HG03025 (cell line): ENCODE measurements around the gene ALOX15B.

Experiments used
- ATAC-seq: cut with Tn5 transposase; IDR thresholded peaks from one replicate; pipeline ENCODE4 v1.9.1; 2021; ENCODE audit warnings: mild to moderate bottlenecking, moderate library complexity; ENCODE audit not compliant: unreplicated experiment, low FRiP score

Gene ALOX15B, protein sequence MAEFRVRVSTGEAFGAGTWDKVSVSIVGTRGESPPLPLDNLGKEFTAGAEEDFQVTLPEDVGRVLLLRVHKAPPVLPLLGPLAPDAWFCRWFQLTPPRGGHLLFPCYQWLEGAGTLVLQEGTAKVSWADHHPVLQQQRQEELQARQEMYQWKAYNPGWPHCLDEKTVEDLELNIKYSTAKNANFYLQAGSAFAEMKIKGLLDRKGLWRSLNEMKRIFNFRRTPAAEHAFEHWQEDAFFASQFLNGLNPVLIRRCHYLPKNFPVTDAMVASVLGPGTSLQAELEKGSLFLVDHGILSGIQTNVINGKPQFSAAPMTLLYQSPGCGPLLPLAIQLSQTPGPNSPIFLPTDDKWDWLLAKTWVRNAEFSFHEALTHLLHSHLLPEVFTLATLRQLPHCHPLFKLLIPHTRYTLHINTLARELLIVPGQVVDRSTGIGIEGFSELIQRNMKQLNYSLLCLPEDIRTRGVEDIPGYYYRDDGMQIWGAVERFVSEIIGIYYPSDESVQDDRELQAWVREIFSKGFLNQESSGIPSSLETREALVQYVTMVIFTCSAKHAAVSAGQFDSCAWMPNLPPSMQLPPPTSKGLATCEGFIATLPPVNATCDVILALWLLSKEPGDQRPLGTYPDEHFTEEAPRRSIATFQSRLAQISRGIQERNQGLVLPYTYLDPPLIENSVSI

DNA sequence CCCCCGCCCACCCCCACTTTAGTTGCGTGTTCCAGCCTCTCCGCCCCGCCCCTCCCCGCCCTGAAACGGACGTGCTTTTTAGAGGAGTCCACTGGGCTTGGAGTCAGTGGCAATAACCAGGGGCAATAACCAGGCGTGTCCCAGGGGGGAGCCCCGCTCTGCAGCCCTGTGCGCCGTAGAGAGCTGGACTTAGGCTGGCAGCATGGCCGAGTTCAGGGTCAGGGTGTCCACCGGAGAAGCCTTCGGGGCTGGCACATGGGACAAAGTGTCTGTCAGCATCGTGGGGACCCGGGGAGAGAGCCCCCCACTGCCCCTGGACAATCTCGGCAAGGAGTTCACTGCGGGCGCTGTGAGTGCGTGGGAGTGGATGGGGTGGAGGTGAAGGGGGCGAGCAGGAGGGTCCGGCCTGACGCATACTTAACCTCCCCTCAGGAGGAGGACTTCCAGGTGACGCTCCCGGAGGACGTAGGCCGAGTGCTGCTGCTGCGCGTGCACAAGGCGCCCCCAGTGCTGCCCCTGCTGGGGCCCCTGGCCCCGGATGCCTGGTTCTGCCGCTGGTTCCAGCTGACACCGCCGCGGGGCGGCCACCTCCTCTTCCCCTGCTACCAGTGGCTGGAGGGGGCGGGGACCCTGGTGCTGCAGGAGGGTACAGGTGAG lies at the start of gene ALOX15B:
Gene ALOX15B (plus strand): TSS at position 106 of the 657 bp plus-strand sequence. CDS start 97 bp downstream, at position 203.
- no peak for ATAC-seq

DNA sequence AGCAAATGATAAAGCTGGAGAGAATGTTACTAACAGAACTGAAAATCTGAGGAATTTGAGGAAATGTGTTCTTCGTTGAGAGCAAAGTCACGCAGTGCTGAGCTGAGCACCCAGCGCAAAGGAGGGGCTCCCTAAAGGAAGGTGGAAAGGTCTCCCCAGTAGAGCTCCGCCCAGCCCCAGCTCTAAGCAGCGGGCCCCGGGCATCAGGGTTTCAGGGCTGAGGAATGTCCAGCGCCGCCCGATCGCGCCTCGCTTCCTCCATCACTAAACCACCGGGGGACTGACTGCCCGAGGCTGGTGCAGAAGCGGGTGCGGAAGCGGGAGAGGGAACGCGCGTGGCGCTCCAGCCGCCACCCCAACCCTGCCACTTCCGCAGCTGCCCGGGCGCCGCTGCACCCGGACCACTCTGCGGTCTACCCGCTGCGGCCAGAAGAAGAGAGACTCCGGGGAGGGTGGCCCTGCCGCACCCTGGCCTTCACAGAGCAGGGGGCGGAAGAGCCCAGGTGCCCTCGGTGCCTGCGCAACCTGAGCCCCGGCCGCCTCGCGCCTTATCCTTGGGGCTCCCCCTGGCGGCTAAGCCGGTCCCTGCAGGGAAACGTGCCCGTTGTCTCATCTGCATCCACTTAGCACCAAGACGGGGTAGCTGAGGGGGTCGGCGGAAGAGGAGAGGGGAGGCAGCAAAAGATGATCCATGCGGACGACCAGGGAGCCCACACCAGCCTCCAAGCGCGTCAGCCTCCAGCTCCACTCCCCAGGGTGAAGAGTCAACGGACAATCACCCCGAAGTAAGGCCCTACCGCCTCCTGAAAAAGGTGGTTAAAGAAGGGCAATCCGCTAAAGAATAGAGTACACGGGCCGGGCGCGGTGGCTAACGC lies 48.8 kb upstream of the ALOX15B start:
- ATAC-seq, result peak; percentile 74

DNA sequence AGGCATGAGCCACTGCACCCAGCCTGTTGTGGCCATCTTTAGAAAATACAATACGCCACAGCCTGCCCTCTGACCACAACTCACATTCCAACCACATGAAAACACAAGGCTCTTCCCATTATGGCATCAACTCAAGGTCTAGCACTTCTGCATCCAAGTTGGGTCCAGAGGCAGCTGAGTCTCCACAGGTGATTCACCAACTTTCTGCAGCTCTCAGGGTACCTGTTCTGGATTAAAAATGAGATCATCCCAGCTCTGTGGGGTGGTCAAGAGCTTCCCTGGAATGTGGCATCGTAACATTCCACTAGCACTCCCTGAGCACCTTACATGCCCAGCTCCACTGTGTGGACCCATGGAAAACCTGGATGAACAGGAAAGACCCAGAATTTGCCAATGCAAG lies 46.3 kb upstream of the ALOX15B start:
- no peak for ATAC-seq

DNA sequence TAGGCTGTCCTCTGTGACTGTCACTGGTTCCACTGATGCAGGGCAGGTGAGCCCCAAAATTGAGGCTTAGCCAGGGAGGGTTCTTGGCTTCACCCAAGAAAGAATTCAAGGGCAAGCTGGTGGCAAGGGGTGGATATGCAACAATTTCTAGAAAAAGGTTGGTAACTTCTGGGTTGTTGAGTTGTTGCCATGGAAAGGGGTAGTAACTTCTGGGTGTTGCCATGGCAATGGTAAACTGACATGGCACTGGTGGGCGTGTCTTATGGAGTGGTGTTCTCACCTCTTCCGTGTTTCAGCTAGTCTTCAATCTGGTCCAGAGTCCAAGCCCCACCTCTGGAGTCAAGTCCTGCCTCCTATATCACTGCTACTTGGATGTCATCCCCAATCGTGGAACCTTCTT lies 45.9 kb upstream of the ALOX15B start:
- no peak for ATAC-seq

DNA sequence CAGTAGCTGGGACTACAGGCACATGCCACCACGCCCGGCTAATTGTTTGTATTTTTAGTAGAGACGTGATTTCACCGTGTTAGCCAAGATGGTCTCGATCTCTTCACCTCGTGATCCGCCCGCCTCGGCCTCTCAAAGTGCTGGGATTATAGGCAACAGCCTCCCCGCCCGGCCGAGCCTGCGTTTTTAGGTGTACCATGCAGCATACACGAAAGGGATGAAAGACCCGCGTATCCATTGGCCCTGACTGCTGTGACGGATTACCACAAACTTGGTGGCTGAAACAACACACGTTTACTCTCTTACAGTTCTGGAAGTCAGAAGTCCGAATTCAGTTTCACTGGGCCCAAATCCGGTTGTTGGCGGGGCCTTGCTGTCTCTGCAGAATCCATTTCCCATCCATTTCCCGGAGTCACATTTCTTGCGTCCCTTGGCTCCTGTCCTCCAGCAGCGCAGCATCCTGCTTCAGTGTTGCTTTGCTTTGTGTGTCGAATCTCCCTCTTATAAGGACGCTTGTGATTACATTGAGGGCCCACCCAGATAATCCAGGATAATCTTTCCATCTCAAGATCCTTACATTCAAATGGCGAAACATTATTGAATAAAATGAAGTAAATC lies 44.8 kb upstream of the ALOX15B start:
- no peak for ATAC-seq

DNA sequence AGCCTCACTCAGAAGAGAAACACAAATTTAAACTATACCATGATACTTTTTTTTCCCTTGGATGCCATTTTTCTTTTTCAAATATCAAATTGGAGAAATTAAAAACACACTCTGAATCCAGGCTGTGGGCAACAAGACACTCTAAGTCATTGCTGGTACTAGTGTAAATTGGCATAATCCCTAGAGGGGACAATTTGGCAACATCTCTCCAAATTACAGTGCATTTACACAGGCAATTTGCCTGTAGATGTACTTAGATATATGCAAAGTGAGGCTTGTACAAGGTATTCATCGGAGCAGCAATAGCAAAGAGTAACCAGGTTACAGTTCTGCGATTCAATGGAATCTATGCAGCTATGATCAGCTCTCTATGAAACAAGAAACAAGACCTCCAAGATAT lies 43.1 kb upstream of the ALOX15B start:
- no peak for ATAC-seq

- no peak for ATAC-seq
Observed at GRCh38 chr17:7997186-7997585, 41.7 kb upstream of the ALOX15B start.

GRCh38 chr17:8001976-8002720 lies 36.7 kb upstream of the ALOX15B start, which contains the start of gene GUCY2D:
TSS of gene GUCY2D (plus strand) at chr17:8002615. CDS start at chr17:8003048, 433 bp downstream.
- ATAC-seq, result no peak

- no peak for ATAC-seq
Observed at GRCh38 chr17:8002721-8003593, 35.9 kb upstream of the ALOX15B start.

- ATAC-seq, result no peak
Observed at GRCh38 chr17:8003594-8004181, 35.2 kb upstream of the ALOX15B start.

GRCh38 chr17:8004899-8005298 lies 34.0 kb upstream of the ALOX15B start:
- ATAC-seq, result no peak

DNA sequence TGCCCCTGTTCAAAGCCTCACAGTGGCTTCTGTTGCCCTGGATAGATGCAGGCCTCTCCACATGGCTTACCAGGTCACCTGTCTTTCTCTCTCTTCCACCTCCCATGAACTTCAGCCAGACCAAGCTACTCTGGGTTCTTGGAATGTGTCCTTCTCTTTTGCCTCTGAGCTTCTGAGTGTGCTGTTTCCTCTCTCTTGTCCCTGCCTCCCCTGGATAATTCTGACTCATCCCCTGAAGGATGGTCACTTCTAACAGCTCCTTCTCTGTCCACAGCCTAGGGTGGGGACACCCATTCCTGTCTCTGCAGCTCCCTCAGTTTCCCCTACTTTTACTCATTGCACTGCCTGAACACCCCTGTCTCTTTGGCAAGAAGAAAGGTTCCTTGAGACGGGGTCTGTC lies 33.5 kb upstream of the ALOX15B start:
- ATAC-seq, result no peak

DNA sequence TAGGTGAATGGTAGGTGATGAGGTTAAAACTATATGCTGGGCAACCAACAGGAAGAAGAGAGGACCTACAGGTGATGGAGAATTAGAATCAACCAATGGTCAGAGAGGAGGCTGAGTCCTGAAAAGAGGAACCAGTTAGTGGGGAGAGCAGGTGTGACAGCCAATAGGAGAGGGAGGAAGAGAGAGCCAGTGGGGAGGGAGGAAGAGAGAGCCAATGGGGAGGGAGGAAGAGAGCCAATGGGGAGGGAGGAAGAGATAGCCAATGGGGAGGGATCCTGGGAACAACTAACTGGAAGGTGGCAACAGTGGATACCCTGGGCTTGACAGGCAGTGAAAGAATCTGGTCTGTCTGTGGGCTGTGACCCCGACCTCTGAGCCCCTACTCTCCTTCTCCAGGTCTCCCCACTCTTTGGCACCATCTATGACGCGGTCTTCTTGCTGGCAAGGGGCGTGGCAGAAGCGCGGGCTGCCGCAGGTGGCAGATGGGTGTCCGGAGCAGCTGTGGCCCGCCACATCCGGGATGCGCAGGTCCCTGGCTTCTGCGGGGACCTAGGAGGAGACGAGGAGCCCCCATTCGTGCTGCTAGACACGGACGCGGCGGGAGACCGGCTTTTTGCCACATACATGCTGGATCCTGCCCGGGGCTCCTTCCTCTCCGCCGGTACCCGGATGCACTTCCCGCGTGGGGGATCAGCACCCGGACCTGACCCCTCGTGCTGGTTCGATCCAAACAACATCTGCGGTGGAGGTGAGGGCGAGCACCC lies 32.7 kb upstream of the ALOX15B start:
- no peak for ATAC-seq

DNA sequence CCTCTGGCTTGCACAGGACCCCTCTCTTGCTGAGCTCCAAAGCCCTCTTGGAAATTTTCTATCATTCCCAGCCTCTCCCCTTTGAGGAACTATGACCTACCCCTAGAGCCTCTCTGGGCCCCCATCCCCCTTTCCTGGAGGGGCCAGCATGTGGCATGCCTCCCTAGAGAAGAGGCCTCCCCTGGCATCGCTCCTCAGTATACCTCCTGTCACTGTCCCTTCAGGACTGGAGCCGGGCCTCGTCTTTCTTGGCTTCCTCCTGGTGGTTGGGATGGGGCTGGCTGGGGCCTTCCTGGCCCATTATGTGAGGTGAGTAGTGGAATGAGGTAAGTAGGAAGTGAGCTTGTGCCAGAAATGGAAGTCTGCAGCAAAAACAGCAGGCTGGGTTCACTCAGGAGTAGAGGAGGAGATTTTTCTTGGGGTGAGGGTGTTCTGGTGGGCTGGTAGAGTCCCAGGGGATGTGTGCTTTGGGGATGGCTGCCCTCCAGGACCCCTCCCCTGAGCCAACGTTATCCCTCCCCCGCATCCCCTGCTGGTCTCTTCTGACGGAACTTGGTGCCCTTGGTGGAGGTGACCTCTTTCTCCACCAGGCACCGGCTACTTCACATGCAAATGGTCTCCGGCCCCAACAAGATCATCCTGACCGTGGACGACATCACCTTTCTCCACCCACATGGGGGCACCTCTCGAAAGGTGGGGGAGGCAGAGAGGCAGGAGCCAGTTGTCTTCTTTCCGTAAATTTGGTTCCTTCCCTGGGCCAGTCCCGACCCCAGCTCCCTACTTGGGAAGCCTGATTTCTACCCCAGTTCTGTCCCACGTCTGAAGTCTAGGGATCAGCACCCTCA lies 31.8 kb upstream of the ALOX15B start:
- no peak for ATAC-seq

DNA sequence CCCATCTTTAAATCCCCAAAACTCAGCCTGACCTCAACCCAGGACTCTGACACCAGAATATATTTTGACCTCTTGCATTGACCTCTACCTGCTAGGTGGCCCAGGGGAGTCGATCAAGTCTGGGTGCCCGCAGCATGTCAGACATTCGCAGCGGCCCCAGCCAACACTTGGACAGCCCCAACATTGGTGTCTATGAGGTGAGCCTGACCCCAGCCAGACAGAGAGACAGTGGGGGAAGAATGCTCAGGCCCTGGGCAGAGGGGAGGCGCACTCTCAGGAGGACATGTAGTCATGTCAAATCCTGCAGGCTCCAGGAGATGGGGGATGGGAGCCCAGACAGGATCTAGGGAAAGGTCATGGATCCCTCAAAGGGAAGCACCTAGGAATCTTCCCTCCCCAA lies 31.0 kb upstream of the ALOX15B start:
- no peak for ATAC-seq

DNA sequence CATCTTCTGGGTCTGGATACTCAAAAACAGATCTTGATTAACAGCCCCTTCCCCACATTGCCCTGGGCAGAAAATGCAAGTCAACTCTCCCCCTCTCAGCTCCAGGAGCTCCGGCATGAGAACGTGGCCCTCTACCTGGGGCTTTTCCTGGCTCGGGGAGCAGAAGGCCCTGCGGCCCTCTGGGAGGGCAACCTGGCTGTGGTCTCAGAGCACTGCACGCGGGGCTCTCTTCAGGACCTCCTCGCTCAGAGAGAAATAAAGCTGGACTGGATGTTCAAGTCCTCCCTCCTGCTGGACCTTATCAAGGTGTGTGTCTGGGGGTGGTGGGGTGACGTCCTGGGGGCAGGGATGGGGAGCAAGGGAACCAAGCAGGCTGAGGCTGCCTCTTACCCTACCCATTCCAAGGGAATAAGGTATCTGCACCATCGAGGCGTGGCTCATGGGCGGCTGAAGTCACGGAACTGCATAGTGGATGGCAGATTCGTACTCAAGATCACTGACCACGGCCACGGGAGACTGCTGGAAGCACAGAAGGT lies 26.7 kb upstream of the ALOX15B start:
- ATAC-seq, result no peak
